Measurements from ENCODE around the gene DNM2. TPM values are rescaled to one million over a fixed set of nuclear protein-coding genes. Genes with fewer than 3 reads are reported as not detected.
A peak's percentile ranks its signal among the peaks of the same experiment; 100 is the strongest.

Gene DNM2
- total RNA-seq, 4 donors from 2014 or later: 469 to 1,152 (median 585) TPM

DNA sequence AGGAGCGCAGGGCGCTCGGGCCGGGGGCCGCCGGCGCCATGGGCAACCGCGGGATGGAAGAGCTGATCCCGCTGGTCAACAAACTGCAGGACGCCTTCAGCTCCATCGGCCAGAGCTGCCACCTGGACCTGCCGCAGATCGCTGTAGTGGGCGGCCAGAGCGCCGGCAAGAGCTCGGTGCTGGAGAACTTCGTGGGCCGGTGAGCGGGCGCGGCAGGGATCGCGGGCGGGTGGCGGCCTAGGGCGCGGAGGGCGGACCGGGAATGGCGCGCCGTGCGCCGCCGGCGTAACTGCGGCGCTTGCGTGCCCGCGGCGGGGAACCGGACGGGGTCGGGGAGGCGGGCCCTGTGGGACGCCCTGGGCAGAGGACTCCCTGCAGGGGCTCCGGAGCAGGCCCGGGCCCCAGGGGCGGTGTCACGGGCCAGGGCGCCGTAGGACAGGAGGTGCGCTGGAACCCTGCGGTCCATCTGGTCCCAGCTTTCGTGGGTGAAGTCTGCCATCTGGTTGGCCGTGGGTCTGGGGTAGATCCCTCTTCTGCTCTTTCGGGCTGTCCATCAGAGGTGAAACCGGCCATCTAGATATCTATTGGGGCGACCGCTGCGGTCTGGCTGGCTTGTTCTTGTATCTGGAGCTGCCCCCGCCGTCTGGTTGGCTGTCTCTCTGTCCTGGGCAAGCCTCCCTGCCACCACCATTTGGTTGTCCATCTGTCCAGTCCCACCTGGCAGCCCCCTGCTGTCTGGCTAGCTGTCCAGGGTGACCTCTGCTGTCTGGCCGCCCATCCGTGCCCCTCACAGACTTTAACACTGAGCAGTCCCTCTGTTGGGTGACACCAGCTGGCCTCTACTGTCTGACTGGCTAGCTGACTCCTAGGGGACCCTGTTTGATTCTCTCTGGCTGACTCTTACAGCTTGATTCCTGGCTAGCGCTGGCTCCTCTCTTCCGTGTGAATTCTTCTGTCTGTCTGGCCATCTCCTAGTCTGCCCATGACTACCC, 622 bp downstream of the DNM2 start:
- in situ Hi-C loops (cut with MboI; ENCODE audit: low pct_ligation_motif_present in 1 of 4, low pct_unique_long_range_greater_than_20kb in 1 of 4, low sequenced_read_pairs in 3 of 4): loop anchor here (10.0 to 25.0 kb wide), 3 partner anchors 46 to 144 kb away; partner anchors contain the start of gene CARM1 (in 2 of the 4)
- peaks cover 20 to 48% (median 38%) of the 10 kb centered on the region in 4 donors for H3K4me1 ChIP-seq
- no peaks in the 10 kb centered on the region for H3K9me3 ChIP-seq
- H3K36me3 ChIP-seq: no peaks in the 10 kb centered on the region
- WGBS, 2 donors (ENCODE audit: low coverage in 1 of 2): 0 to 2% methylated on average over 2 to 17 of the region's 70 CpGs
- peak; percentile 41 for DNase-seq
- TF ChIP-seq POLR2AphosphoS5 (IDR thresholded peaks at IDR 0.05) (no peak), POLR2A (IDR thresholded peaks at IDR 0.05) (no peak), EP300 (IDR thresholded peaks at IDR 0.05; ENCODE audit: low read depth) (no peak)
- TF ChIP-seq, protein P1, sequence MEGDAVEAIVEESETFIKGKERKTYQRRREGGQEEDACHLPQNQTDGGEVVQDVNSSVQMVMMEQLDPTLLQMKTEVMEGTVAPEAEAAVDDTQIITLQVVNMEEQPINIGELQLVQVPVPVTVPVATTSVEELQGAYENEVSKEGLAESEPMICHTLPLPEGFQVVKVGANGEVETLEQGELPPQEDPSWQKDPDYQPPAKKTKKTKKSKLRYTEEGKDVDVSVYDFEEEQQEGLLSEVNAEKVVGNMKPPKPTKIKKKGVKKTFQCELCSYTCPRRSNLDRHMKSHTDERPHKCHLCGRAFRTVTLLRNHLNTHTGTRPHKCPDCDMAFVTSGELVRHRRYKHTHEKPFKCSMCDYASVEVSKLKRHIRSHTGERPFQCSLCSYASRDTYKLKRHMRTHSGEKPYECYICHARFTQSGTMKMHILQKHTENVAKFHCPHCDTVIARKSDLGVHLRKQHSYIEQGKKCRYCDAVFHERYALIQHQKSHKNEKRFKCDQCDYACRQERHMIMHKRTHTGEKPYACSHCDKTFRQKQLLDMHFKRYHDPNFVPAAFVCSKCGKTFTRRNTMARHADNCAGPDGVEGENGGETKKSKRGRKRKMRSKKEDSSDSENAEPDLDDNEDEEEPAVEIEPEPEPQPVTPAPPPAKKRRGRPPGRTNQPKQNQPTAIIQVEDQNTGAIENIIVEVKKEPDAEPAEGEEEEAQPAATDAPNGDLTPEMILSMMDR (IDR thresholded peaks at IDR 0.05): no peak
- H3K27me3 ChIP-seq: no peaks in the 10 kb centered on the region
- peak overlapping the region; percentile 96 to 99 (median 98) for H3K27ac ChIP-seq
- intact Hi-C loops (cut with DNase I; ENCODE audit: low total_unique reads): no loop called here
- H3K4me3 ChIP-seq: peak overlapping the region; percentile 81 to 100 (median 98)

DNA sequence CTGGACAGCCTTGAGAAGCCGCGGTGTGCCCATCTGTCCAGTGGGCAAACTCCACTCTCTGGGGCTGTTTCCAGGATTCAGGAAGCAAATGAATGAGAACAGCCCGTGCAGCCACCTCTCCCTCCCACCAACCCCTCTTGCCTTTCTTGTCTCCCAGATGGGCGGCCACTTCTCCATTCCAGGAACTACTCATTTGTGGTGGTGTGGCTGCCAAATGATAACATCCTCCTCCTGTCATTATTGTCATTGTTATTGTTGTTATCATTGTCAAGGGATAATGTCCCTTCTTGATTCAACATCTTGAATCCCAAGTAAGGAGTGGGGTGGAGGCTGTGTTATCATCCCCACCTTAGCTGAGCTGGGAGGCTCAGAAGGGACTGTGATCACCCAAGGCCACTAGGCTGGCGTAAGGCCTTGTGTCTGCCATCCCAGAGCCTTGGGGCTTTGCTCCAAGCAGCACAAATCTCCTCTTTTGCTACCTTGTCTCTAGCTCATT, 1.6 kb downstream of the DNM2 start:
- Histone ChIP-seq H3K27me3 (no peaks in the 10 kb centered on the region), H3K9me3 (no peaks in the 10 kb centered on the region), H3K27ac (peak overlapping the region; percentile 96 to 99 (median 98)), H3K4me1 (peaks cover 20 to 55% (median 44%) of the 10 kb centered on the region in 4 donors), H3K36me3 (no peaks in the 10 kb centered on the region), H3K4me3 (peak overlapping the region; percentile 81 to 100 (median 98))
- intact Hi-C loops (cut with DNase I; ENCODE audit: low total_unique reads): no loop called here
- in situ Hi-C loops (cut with MboI; ENCODE audit: low pct_ligation_motif_present in 1 of 4, low pct_unique_long_range_greater_than_20kb in 1 of 4, low sequenced_read_pairs in 3 of 4): loop anchor here (10.0 to 25.0 kb wide), 3 partner anchors 45 to 143 kb away; partner anchors contain the start of gene CARM1 (in 2 of the 4)
- DNase-seq: peak; percentile 49
- WGBS, 2 donors (ENCODE audit: low coverage in 1 of 2): 39% methylated on average over 5 of the region's 5 CpGs; no CpG with 5 or more reads in 1 of the 2 donors
- TF ChIP-seq, protein P1 (IDR thresholded peaks at IDR 0.05): no peak
- no peak for TF ChIP-seq POLR2AphosphoS5 (IDR thresholded peaks at IDR 0.05)
- peak; percentile 46 for TF ChIP-seq POLR2A (IDR thresholded peaks at IDR 0.05)
- TF ChIP-seq EP300 (IDR thresholded peaks at IDR 0.05; ENCODE audit: low read depth): no peak

GRCh38 chr19:10720607-10721125, 2.8 kb downstream of the DNM2 start:
- Histone ChIP-seq H3K4me3 (peak overlapping the region in 1 of 4 donors; percentile 99), H3K9me3 (no peaks in the 10 kb centered on the region), H3K27me3 (no peaks in the 10 kb centered on the region), H3K36me3 (no peaks in the 10 kb centered on the region), H3K27ac (peak overlapping the region in 3 of 4 donors; percentile 98 to 99 (median 99)), H3K4me1 (peaks cover 22 to 66% (median 54%) of the 10 kb centered on the region in 4 donors)
- in situ Hi-C loops (cut with MboI; ENCODE audit: low pct_ligation_motif_present in 1 of 4, low pct_unique_long_range_greater_than_20kb in 1 of 4, low sequenced_read_pairs in 3 of 4): loop anchor here in 2 of 4 donors (25.0 kb wide), 1 partner anchor 142 kb away; the partner anchor contains the start of gene CARM1 (in 2 of the 2)
- DNase-seq: no peak
- intact Hi-C loops (cut with DNase I; ENCODE audit: low total_unique reads): no loop called here
- WGBS, 2 donors (ENCODE audit: low coverage in 1 of 2): 81 to 83% methylated on average over 5 to 6 of the region's 6 CpGs
- no peak for TF ChIP-seq POLR2AphosphoS5 (IDR thresholded peaks at IDR 0.05)

GRCh38 chr19:10723591-10723990, 5.7 kb downstream of the DNM2 start:
- TF ChIP-seq, protein P1 (IDR thresholded peaks at IDR 0.05): no peak
- no peak for TF ChIP-seq POLR2A (IDR thresholded peaks at IDR 0.05)
- TF ChIP-seq POLR2AphosphoS5 (IDR thresholded peaks at IDR 0.05): no peak
- no peak for TF ChIP-seq EP300 (IDR thresholded peaks at IDR 0.05; ENCODE audit: low read depth)
- intact Hi-C loops (cut with DNase I; ENCODE audit: low total_unique reads) (no loop called here), in situ Hi-C loops (cut with MboI; ENCODE audit: low pct_ligation_motif_present in 1 of 4, low pct_unique_long_range_greater_than_20kb in 1 of 4, low sequenced_read_pairs in 3 of 4) (loop anchor here in 2 of 4 donors (25.0 kb wide), 1 partner anchor 139 kb away; the partner anchor contains the start of gene CARM1 (in 2 of the 2))
- no peak for DNase-seq
- Histone ChIP-seq H3K9me3 (no peaks in the 10 kb centered on the region), H3K4me1 (peaks cover 33 to 88% (median 73%) of the 10 kb centered on the region in 4 donors), H3K36me3 (no peaks in the 10 kb centered on the region), H3K4me3 (no peak overlapping the region), H3K27me3 (no peaks in the 10 kb centered on the region), H3K27ac (no peak overlapping the region)
- WGBS, 2 donors (ENCODE audit: low coverage in 1 of 2): 94 to 100% methylated on average over 1 to 3 of the region's 3 CpGs
